HG03060 (cell line): Measurements from ENCODE around the gene TSHZ2.

Source experiments
- ATAC-seq: cut with Tn5 transposase; IDR thresholded peaks from one replicate; pipeline ENCODE4 v1.9.1; 2021; ENCODE audit warnings: low read depth, moderate number of reproducible peaks; ENCODE audit not compliant: unreplicated experiment

TSHZ2 gene

DNA sequence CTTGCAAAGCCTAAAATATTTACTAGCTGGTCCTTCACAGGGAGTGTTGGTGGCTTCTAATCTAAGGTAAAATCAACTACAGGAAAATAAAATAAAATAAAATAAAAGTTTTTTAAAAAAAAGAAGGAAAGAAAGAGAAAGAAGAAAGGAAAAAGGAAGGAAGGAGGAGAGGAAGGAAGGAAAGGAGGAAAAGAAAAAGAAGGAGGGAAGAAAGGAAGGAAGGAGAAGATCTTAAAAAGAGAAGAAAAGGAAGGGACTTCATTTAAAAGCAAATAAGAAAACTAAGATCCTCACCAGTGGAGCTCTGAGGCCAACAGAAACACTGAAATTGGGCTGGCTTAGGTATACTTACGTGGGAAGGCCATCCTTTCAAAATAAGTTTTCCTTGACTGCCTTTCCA, 178.4 kb downstream of the TSHZ2 start:
- no peak for ATAC-seq

- no peak for ATAC-seq
These were observed 180.1 kb downstream of the TSHZ2 start for GRCh38 chr20:53152228-53152627.

- peak; percentile 38 for ATAC-seq
These were observed 182.4 kb downstream of the TSHZ2 start for GRCh38 chr20:53154540-53154939.

DNA sequence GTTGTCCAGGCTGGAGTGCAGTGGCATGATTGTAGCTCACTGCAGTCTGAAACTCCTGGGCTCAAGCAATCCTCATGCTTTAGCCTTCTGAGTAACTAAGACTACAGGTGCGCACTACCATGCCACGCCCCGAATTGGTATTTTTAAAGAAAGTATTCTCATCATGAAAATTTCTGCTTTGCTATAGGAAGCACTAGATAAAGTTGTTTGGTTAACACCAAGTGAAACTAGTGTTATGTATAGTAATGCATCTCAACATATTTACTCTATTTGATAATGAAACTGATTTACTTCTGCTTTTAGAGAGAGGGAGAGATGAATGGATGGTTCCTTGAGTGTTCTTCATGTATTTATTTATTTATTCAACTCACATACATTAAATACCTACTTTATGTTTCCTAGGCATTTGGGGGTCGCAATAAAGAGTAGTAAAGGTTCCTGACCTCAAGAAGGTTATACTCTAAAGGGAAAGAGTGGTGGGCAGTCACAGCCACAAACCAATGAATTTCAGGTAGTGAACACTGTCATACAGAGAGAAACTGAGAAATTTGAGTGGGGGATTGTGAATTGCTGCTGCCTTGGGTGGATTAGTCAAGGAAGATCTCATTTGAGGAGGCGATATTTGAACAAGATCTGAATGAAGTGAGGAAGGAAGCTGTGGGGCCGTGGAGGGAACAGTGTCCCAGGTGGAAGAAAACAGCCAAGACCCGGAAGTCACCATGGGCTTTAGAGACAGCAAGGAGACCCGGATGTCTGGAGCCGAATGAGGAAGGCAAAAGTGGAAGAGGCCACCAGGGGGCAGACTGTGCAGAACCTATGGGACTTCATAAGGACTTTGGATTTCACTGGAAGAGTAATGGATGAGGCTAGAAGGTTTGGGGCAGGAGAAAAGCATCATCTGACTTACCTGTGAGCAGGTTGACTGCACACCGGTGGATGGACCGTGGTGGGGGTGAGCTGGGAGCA, 185.6 kb downstream of the TSHZ2 start:
- peak; percentile 76 for ATAC-seq

- ATAC-seq, result no peak
These were observed 187.0 kb downstream of the TSHZ2 start for GRCh38 chr20:53159160-53159559.

- no peak for ATAC-seq
These were observed 188.9 kb downstream of the TSHZ2 start for GRCh38 chr20:53161073-53161472.

DNA sequence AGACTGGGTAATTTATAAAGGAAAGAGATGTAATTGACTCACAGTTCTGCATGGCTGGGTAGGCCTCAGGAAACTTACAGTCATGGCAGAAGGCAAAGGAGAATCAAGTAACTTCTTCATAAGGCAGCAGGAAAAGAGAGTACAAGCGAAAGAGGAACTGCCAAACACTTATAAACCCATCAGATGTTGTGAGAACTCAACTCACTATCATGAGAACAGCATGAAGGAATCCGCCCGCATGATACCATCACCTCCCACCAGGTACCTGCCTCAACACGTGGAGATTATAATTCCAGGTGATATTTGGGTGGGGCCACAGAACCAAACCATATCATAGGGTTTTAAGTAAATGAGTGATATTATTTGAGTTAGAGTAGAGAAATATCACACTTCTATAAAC, 189.3 kb downstream of the TSHZ2 start:
- ATAC-seq, result no peak

DNA sequence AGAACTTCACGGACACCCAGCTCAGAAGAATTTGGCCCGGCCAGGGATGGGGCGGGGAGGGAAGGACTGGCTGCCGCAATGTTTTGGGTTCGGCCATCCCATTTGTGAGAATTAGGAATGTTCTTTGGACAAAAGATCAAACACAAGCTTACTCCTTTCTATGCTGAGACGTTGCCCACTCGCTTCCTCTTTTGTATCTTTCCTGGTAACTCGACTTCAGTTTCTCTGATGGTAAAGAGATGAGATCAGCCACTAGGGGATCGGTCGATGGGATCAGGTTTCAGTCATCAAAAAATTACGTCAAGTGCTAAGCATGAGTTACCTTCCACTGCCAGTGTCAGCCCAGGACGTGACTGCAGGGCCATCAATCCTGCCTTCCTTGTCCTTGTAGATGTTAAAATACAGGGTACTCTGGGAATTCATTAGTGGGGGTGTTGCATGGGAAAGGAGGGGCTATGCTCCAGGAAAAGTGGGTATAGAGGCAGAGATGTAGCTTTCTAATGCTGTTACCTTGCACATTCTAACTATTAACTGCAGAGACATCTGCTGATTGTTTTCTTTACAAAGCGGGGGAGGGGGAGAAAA, 190.2 kb downstream of the TSHZ2 start:
- no peak for ATAC-seq

- no peak for ATAC-seq
These were observed 191.3 kb downstream of the TSHZ2 start for GRCh38 chr20:53163486-53163885.

- ATAC-seq, result no peak
These were observed 191.9 kb downstream of the TSHZ2 start for GRCh38 chr20:53164072-53164471.

DNA sequence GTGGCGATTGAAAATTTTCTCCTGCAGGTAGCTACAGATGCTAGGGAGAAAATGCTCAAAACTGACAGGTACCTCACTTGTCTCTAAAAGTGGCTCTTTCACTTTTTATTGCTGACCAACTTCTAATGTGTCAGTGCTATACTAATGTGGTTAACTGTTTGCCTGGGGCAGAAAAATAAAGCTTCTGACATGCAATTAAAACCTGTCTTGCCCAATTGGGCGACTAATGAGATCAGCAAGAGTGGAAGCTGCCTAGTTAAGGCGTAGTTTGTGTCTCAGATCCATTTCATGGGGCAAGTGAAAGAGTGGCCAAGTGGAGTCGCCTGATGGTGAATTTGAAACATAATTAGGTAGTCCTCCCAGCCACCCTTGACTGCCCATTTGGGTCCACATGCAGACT, 193.3 kb downstream of the TSHZ2 start:
- ATAC-seq, result no peak

- no peak for ATAC-seq
These were observed 196.3 kb downstream of the TSHZ2 start for GRCh38 chr20:53168491-53168890.

DNA sequence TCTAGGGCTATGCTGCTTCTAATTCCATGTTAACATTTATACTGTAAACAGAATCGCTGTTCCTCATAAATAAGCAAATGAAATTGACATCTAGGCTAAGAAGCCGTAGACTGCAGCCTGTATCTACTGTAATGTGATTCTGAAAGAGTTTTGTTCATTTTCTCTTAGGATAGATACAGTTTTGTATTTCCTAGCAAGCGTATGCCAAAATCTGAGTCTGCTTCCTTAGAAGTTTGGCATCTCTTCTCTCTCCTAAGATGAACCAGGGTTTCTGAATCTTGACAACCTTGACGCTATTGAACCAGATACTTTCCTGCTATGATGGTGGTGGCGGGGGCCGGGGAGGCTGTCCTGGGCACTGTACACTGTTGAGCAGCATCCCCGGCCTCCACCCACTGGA, 198.0 kb downstream of the TSHZ2 start:
- no peak for ATAC-seq

DNA sequence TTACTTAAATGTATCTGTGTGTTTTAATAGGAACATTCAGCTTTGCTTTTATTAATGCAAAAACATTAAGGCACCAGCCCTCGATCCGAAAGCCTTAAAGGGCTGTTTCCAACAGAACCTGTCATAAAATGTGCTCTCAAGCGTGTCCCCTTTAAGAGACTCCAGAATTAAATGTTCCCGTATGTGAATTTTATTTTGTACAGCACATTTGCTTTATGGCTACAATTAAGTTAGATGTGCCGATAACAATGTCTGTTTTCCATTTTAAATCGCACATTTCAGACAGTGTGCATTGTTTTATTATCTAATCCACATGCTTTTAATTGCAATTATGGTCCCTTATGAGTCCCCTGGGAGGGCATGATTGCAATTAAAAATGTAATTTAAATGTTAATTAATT, 198.9 kb downstream of the TSHZ2 start:
- no peak for ATAC-seq

GRCh38 chr20:53174454-53174853, 202.3 kb downstream of the TSHZ2 start:
- no peak for ATAC-seq

GRCh38 chr20:53175135-53175780, 203.1 kb downstream of the TSHZ2 start:
- no peak for ATAC-seq

- ATAC-seq, result no peak
These were observed 204.0 kb downstream of the TSHZ2 start for GRCh38 chr20:53176134-53176533.

DNA sequence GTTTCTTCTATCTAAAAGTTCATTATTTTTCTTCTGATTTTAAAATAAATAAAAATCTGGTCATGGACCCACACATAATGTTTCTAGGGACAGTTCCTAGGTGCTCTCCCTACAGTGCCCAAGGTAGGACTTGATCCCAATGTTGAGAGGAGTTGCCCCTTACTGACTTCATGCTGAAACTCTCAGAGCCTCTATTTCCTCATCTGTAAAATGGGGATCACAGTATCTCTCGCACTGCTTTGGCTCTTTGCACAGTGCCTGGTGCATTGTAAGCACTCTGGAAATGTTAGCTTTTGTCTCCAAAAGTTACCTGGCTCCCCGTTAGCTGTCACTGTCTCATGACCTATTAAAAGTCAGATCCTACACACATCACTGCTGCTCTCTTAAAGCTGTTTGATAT, 205.5 kb downstream of the TSHZ2 start:
- no peak for ATAC-seq

GRCh38 chr20:53179749-53180148, 207.6 kb downstream of the TSHZ2 start:
- no peak for ATAC-seq

- no peak for ATAC-seq
These were observed 208.8 kb downstream of the TSHZ2 start for GRCh38 chr20:53180928-53181362.

DNA sequence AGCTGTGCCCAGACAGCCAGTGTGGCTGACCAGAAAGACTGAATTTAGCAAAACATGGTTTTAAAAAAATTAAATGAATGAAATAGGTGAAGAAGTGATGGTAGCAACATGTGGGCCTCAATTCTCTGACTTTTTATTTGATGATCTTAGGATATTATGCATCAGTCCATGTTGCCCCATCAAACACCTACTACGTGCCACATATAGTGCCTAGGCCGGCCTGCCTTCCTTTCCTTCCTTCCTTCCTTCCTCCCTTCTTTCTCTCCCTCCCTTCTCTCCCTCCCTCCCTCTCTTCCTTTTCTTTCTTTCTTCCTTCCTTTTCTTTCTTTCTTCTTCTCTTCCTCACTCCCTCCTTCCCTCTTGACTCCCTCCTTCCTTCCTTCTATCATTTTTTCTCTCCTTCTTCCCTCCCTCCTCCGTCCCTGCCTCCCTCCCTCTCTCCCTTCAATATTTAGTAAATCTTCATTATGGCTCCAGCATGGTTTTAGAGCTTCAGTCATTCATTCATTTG, 209.8 kb downstream of the TSHZ2 start:
- ATAC-seq, result no peak
